GM23338 (cell line): ENCODE data around the gene CMSS1. TPM values are rescaled to one million over a fixed set of nuclear protein-coding genes. Genes with fewer than 3 reads are reported as not detected.
A peak's percentile ranks its signal among the peaks of the same experiment; 100 is the strongest.

Experiments
- ATAC-seq: fragments of 200-7000 bp; cut with Tn5 transposase; 3 replicates; pipeline ENCODE4 v1.9.1; 2020
- DNase-seq: peaks from one replicate; pipeline ENCODE4 v3.0.0-alpha.2; 2015; ENCODE audit warnings: low spot score
- H2AFZ ChIP-seq: fragments of 200-600 bp; sonication (generic); 2 replicates; pipeline ENCODE4 v1.8.0; 2016; ENCODE audit warnings: antibody characterized with exemption, mild to moderate bottlenecking, moderate library complexity
- H3F3A ChIP-seq: fragments of 200-600 bp; sonication (generic); replicated peaks from 2 replicates; pipeline ENCODE4 v1.8.0; 2017; ENCODE audit warnings: antibody characterized with exemption, mixed run types, low read depth
- H3K27ac ChIP-seq: fragments of 200-600 bp; sonication (generic); 2 replicates; pipeline ENCODE4 v1.6.1; 2016; ENCODE audit warnings: low read depth
- H3K27me3 ChIP-seq: fragments of 200-600 bp; sonication (generic); 2 replicates; pipeline ENCODE4 v1.8.0; 2016; ENCODE audit warnings: mild to moderate bottlenecking, mixed run types, moderate library complexity; ENCODE audit not compliant: insufficient read depth
- H3K36me3 ChIP-seq: fragments of 200-600 bp; sonication (generic); 2 replicates; pipeline ENCODE4 v1.8.0; 2016; ENCODE audit warnings: mild to moderate bottlenecking; ENCODE audit not compliant: insufficient read depth
- H3K4me1 ChIP-seq: fragments of 200-600 bp; sonication (generic); 2 replicates; pipeline ENCODE4 v1.8.0; 2016; ENCODE audit warnings: mild to moderate bottlenecking, moderate library complexity; ENCODE audit not compliant: insufficient read depth
- H3K4me2 ChIP-seq: fragments of 200-600 bp; sonication (generic); 2 replicates; pipeline ENCODE4 v1.7.1; 2017; ENCODE audit warnings: mixed run types
- H3K4me3 ChIP-seq: fragments of 200-600 bp; sonication (generic); 2 replicates; pipeline ENCODE4 v1.6.1; 2016; ENCODE audit warnings: mixed run types
- H3K79me2 ChIP-seq: fragments of 200-600 bp; sonication (generic); replicated peaks from 2 replicates; pipeline ENCODE4 v1.8.0; 2017; ENCODE audit warnings: mild to moderate bottlenecking; ENCODE audit not compliant: insufficient read depth
- H3K9me2 ChIP-seq: fragments of 200-600 bp; sonication (generic); 2 replicates; pipeline ENCODE4 v1.8.0; 2017; ENCODE audit not compliant: insufficient read depth
- H4K20me1 ChIP-seq: fragments of 200-600 bp; sonication (generic); replicated peaks from 2 replicates; pipeline ENCODE4 v1.8.0; 2017; ENCODE audit warnings: mild to moderate bottlenecking; ENCODE audit not compliant: insufficient read depth
- H3K27ac Mint-ChIP-seq: 2 replicates; pipeline ENCODE4 v1.8.0; 2020; ENCODE audit warnings: inconsistent platforms, mild to moderate bottlenecking, moderate library complexity, mixed read lengths
- H3K27me3 Mint-ChIP-seq: 3 replicates; pipeline ENCODE4 v1.8.0; 2022; ENCODE audit warnings: low read depth, mild to moderate bottlenecking, moderate library complexity, mixed read lengths, inconsistent platforms; ENCODE audit not compliant: insufficient read depth, poor library complexity
- H3K36me3 Mint-ChIP-seq: 3 replicates; pipeline ENCODE4 v1.8.0; 2021; ENCODE audit warnings: low read depth, mild to moderate bottlenecking, inconsistent platforms, moderate library complexity, mixed read lengths
- H3K4me1 Mint-ChIP-seq: 3 replicates; pipeline ENCODE4 v1.8.0; 2020; ENCODE audit warnings: mild to moderate bottlenecking, inconsistent platforms, mixed read lengths
- H3K4me3 Mint-ChIP-seq: 3 replicates; pipeline ENCODE4 v1.8.0; 2021; ENCODE audit warnings: moderate library complexity, mild to moderate bottlenecking, inconsistent platforms, mixed read lengths
- H3K9me3 Mint-ChIP-seq: 3 replicates; pipeline ENCODE4 v1.8.0; 2020; ENCODE audit warnings: moderate library complexity, mild to moderate bottlenecking, inconsistent platforms, mixed read lengths
- CREB1 ChIP-seq: fragments of 250-450 bp; sonication (Bioruptor Pico); IDR thresholded peaks from 2 replicates; pipeline ENCODE4 v1.5.0; 2020; ENCODE audit warnings: low read depth, mild to moderate bottlenecking, moderate library complexity
- CTCF ChIP-seq, 2 experiments: fragments of 200-600 bp in 1 of 2; sonication (generic) in 1 of 2; conservative IDR thresholded peaks; 2 replicates each; pipeline versions ENCODE4 v1.5.1 to v1.6.1; 2016 to 2017; ENCODE audit warnings: antibody characterized with exemption in 2 of 2, low read depth in 2 of 2, mild to moderate bottlenecking in 2 of 2, moderate library complexity in 1 of 2
- ETS1 ChIP-seq: IDR thresholded peaks from 2 replicates; pipeline ENCODE4 v1.6.1; 2016; ENCODE audit warnings: antibody characterized with exemption
- EZH2 ChIP-seq: fragments of 200-600 bp; sonication (generic); IDR thresholded peaks from one replicate; pipeline ENCODE4 v1.8.0; 2017; ENCODE audit warnings: antibody characterized with exemption, mild to moderate bottlenecking, low read depth; ENCODE audit not compliant: unreplicated experiment
- EZH2phosphoT487 ChIP-seq: fragments of 200-600 bp; sonication (generic); IDR thresholded peaks from one replicate; pipeline ENCODE4 v1.8.1; 2018; ENCODE audit warnings: antibody characterized with exemption; ENCODE audit not compliant: unreplicated experiment
- JUNB ChIP-seq: IDR thresholded peaks from one replicate; pipeline ENCODE4 v1.6.1; 2016; ENCODE audit warnings: antibody characterized with exemption; ENCODE audit not compliant: unreplicated experiment
- NANOG ChIP-seq: IDR thresholded peaks from 2 replicates; pipeline ENCODE4 v1.6.1; 2016; ENCODE audit warnings: antibody characterized with exemption, borderline replicate concordance
- REST ChIP-seq: IDR thresholded peaks from one replicate; pipeline ENCODE4 v1.6.1; 2018; ENCODE audit warnings: antibody characterized with exemption; ENCODE audit not compliant: unreplicated experiment
- ZNF114 ChIP-seq: fragments of 250-450 bp; sonication (Bioruptor Pico); IDR thresholded peaks from 2 replicates; pipeline ENCODE4 v1.5.0; 2020; ENCODE audit warnings: mild to moderate bottlenecking, moderate library complexity
- ZNF331 ChIP-seq: fragments of 250-450 bp; sonication (Bioruptor Pico); IDR thresholded peaks from 2 replicates; pipeline ENCODE4 v1.5.0; 2020; ENCODE audit warnings: low read depth, mild to moderate bottlenecking, moderate library complexity
- polyA plus RNA-seq: library from polyadenylated mRNA; unstranded; fragments of >200 nt; fragmentation: Nextera tagmentation; extraction: Ambion mirVana; gene quantifications from 2 replicates; pipeline ENCODE4 v1.2.1, GENCODE V29; 2016
- total RNA-seq: library from RNA; depleted of rRNA; stranded (reverse); fragments of >200 nt; shearing (Covaris generic); gene quantifications from 2 replicates; pipeline ENCODE4 v1.2.3, GENCODE V29; 2014

Gene CMSS1
- total and polyA plus RNA-seq, 2 experiments from 2014 or later: 39.4 to 187 TPM

- H3K36me3 ChIP-seq: no peaks in the 10 kb centered on the region
- H3K4me2 ChIP-seq: no peak overlapping the region
- H2AFZ ChIP-seq: no peak overlapping the region
- H3K27ac ChIP-seq: no peak overlapping the region
- H3K79me2 ChIP-seq: no peaks in the 10 kb centered on the region
- H3K4me3 ChIP-seq: no peak overlapping the region
- H3K9me3 Mint-ChIP-seq: peaks cover 5% of the 10 kb centered on the region; the same call in 1 of the 3 replicates
- no peaks in the 10 kb centered on the region for H3K27me3 Mint-ChIP-seq
- no peaks in the 10 kb centered on the region for H3K9me2 ChIP-seq
- no peak overlapping the region for H3K27ac Mint-ChIP-seq
- H3K4me1 Mint-ChIP-seq: peaks cover 12% of the 10 kb centered on the region
- H4K20me1 ChIP-seq: no peaks in the 10 kb centered on the region
- peaks cover 5% of the 10 kb centered on the region; the same call in 2 of the 3 replicates for H3K36me3 Mint-ChIP-seq
- no peak for ATAC-seq
- TF ChIP-seq ETS1: no peak
- H3K27me3 ChIP-seq: no peaks in the 10 kb centered on the region
- DNase-seq: no peak
- H3F3A ChIP-seq: no peaks in the 10 kb centered on the region
- peaks cover 14% of the 10 kb centered on the region for H3K4me1 ChIP-seq
- H3K4me3 Mint-ChIP-seq: no peak overlapping the region
Measured at GRCh38 chr3:100019719-100020118, 202.1 kb downstream of the CMSS1 start.

GRCh38 chr3:100020876-100021644 lies 203.4 kb downstream of the CMSS1 start:
- no peaks in the 10 kb centered on the region for H3K79me2 ChIP-seq
- no peaks in the 10 kb centered on the region for H3K27me3 Mint-ChIP-seq
- ATAC-seq: no peak
- H3K9me2 ChIP-seq: no peaks in the 10 kb centered on the region
- H3K27ac ChIP-seq: 0 out of 2 replicates have a peak overlapping the region, but pooled peaks have one; percentile 1
- no peaks in the 10 kb centered on the region for H3F3A ChIP-seq
- no peaks in the 10 kb centered on the region for H3K27me3 ChIP-seq
- no peaks in the 10 kb centered on the region for H3K36me3 ChIP-seq
- peaks cover 9% of the 10 kb centered on the region for H3K4me1 ChIP-seq
- DNase-seq: no peak
- H3K4me2 ChIP-seq: no peak overlapping the region
- no peaks in the 10 kb centered on the region for H3K9me3 Mint-ChIP-seq
- H3K36me3 Mint-ChIP-seq: no peaks in the 10 kb centered on the region
- H3K4me3 Mint-ChIP-seq: no peak overlapping the region
- no peak overlapping the region for H3K4me3 ChIP-seq
- peaks cover 7% of the 10 kb centered on the region for H3K4me1 Mint-ChIP-seq
- no peaks in the 10 kb centered on the region for H4K20me1 ChIP-seq
- H2AFZ ChIP-seq: no peak overlapping the region
- H3K27ac Mint-ChIP-seq: no peak overlapping the region
- TF ChIP-seq REST (no peak), EZH2phosphoT487 (no peak), EZH2 (no peak), ZNF114 (no peak), ETS1 (no peak), CREB1 (CRISPR knock-in tag) (no peak), NANOG (no peak), ZNF331 (CRISPR knock-in tag) (no peak), JUNB (no peak), CTCF (conservative IDR thresholded peaks at IDR 0.05; ENCODE audit: low read depth in 2 of 2) (no peak)
